ENCODE measurements around the gene HS1BP3. TPM values are rescaled to one million over a fixed set of nuclear protein-coding genes. Genes with fewer than 3 reads are reported as not detected.

HS1BP3 gene
- total and polyA plus RNA-seq, 9 of the 15 experiments (the other 6 are each of a cell fraction or from before 2014, with no cell fraction given), result 0.41 to 8.3 (median 5.9) TPM

- no peak for TF ChIP-seq CTCF (IDR thresholded peaks at IDR 0.05 in 2 of 3, conservative IDR thresholded peaks at IDR 0.05 in 1 of 3; ENCODE audit: insufficient read depth in 2 of 3, low read depth in 1 of 3, low read length in 3 of 3)
- TF ChIP-seq ZNF224 (CRISPR knock-in tag; IDR thresholded peaks at IDR 0.05), result no peak
- TF ChIP-seq ZBTB12 (CRISPR knock-in tag; IDR thresholded peaks at IDR 0.05), result no peak
- TF ChIP-seq ZNF707 (CRISPR knock-in tag; conservative IDR thresholded peaks at IDR 0.05), result no peak
- TF ChIP-seq RAD51 (IDR thresholded peaks at IDR 0.05; ENCODE audit: borderline replicate concordance, low read depth), result no peak
- peak; percentile 51; the same call in 1 of the 2 replicates for TF ChIP-seq NFE2 (IDR thresholded peaks at IDR 0.05; ENCODE audit: low read depth)
- TF ChIP-seq ZBTB49 (CRISPR knock-in tag; IDR thresholded peaks at IDR 0.05; ENCODE audit: borderline replicate concordance), result no peak
- TF ChIP-seq CBFA2T3 (IDR thresholded peaks at IDR 0.05), result peak; percentile 30; the same call in 1 of the 2 replicates
- peak; percentile 46 for TF ChIP-seq C11orf30 (IDR thresholded peaks at IDR 0.05; ENCODE audit: low read depth)
- TF ChIP-seq SMARCE1 (IDR thresholded peaks at IDR 0.05), result no peak
- peak; percentile 83 for TF ChIP-seq RFX1 (IDR thresholded peaks at IDR 0.05)
- TF ChIP-seq ZNF785 (CRISPR knock-in tag; IDR thresholded peaks at IDR 0.05), result no peak
- no peak for TF ChIP-seq FOXJ3 (CRISPR knock-in tag; IDR thresholded peaks at IDR 0.05)
- no peak for TF ChIP-seq CAMTA2 (CRISPR knock-in tag; conservative IDR thresholded peaks at IDR 0.05)
- TF ChIP-seq PBX2 (CRISPR knock-in tag; IDR thresholded peaks at IDR 0.05; ENCODE audit: low read depth), result no peak
- TF ChIP-seq PBX2 (tag; conservative IDR thresholded peaks at IDR 0.05; ENCODE audit: low read depth), result peak; percentile 76
- no peak for TF ChIP-seq HEY1 (CRISPR knock-in tag; IDR thresholded peaks at IDR 0.05; ENCODE audit: borderline replicate concordance)
- TF ChIP-seq TCF3 (CRISPR knock-in tag; IDR thresholded peaks at IDR 0.05), result peak; percentile 14; the same call in 1 of the 2 replicates
- TF ChIP-seq ZNF561 (CRISPR knock-in tag; conservative IDR thresholded peaks at IDR 0.05), result no peak
- no peak for TF ChIP-seq XRCC3 (IDR thresholded peaks at IDR 0.05)
- TF ChIP-seq MAFG (tag; conservative IDR thresholded peaks at IDR 0.05), result 0 out of 2 replicates have a peak, but pooled peaks have one; percentile 37
- TF ChIP-seq ZBTB7A (IDR thresholded peaks at IDR 0.05; ENCODE audit: borderline replicate concordance, control insufficient read depth, low read depth, low read length), result no peak
- peak; percentile 75 for TF ChIP-seq MEIS2 (IDR thresholded peaks at IDR 0.05; ENCODE audit: partially characterized antibody)
Observed at GRCh38 chr2:20643826-20644225, 7.1 kb downstream of the HS1BP3 start (continued).
